PFSK-1 (cell line): ENCODE measurements around the gene FSTL1.

Experiments used
- POLR2AphosphoS5 ChIP-seq: IDR thresholded peaks from 2 replicates; pipeline ENCODE4 v1.6.1; 2012; ENCODE audit warnings: low read depth, mild to moderate bottlenecking, control low read depth, low read length, moderate library complexity
- TAF1 ChIP-seq: IDR thresholded peaks from 2 replicates; pipeline ENCODE4 v1.6.1; 2012; ENCODE audit warnings: low read length, control low read depth, borderline replicate concordance; ENCODE audit not compliant: insufficient read depth

DNA sequence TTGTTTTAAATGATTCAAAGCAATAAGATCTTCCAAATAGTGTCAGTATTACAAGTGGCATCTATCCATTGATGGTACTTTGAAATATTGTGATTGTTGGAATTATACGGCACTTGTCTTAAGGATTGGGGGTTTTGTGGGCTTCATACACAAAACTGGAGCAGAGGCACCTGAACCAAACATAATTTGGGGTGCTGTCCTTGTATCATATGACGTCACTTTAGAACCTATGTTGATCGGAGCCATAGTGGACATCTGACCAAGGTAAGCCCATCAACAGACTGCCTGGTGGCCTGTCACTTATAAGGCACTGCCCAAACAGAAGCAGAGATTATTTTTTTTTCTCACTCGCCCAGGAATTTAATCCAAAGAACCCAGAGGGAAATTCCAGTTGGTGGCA lies 98.8 kb downstream of the FSTL1 start:
- TF ChIP-seq TAF1 (no peak), POLR2AphosphoS5 (no peak)
